OCI-LY7 (cell line): ENCODE results near the gene FBXO9. TPM values are rescaled to one million over a fixed set of nuclear protein-coding genes. Genes with fewer than 3 reads are reported as not detected.

Experiments
- BruUV-seq: library from RNA; stranded (reverse); fragments of 400-500 nt; replicated peaks from 2 replicates; lab custom pipeline; 2021; lab: Mats Ljungman, UMichigan
- CTCF ChIA-PET: fragments of 300-600 bp; sonication (Branson Sonifier 250); formaldehyde crosslinking; loops from one replicate; lab custom pipeline; 2022; ENCODE audit warnings: antibody characterized with exemption; ENCODE audit not compliant: unreplicated experiment; lab: Charles Lee
- POLR2A ChIA-PET: fragments of 300-600 bp; sonication (Branson Sonifier 250); formaldehyde crosslinking; loops from one replicate; lab custom pipeline; 2022; ENCODE audit warnings: antibody characterized with exemption; lab: Charles Lee
- DNase-seq: peaks from one replicate; pipeline ENCODE4 v3.0.0-alpha.2; 2015; ENCODE audit warnings: low spot score
- H2AFZ ChIP-seq: fragments of 200-600 bp; sonication (generic), shearing (Covaris generic); 2 replicates; pipeline ENCODE4 v1.6.1; 2014; ENCODE audit warnings: mild to moderate bottlenecking, antibody characterized with exemption, low read length, moderate library complexity
- H3K27ac ChIP-seq: fragments of 200-600 bp; sonication (generic); 2 replicates; pipeline ENCODE4 v1.5.1; 2014; ENCODE audit warnings: mixed run types, low read depth, mild to moderate bottlenecking, moderate library complexity, low read length, inconsistent platforms; ENCODE audit not compliant: poor library complexity, severe bottlenecking
- H3K36me3 ChIP-seq: fragments of 200-600 bp; sonication (generic); 2 replicates; pipeline ENCODE4 v1.6.1; 2014; ENCODE audit warnings: mild to moderate bottlenecking, antibody characterized with exemption, low read length, moderate library complexity, mixed read lengths; ENCODE audit not compliant: insufficient read depth
- H3K4me1 ChIP-seq: fragments of 200-600 bp; sonication (generic); 2 replicates; pipeline ENCODE4 v1.5.1; 2014; ENCODE audit warnings: mild to moderate bottlenecking, low read length; ENCODE audit not compliant: insufficient read depth, poor library complexity, severe bottlenecking
- H3K4me2 ChIP-seq: fragments of 200-600 bp; sonication (generic); 2 replicates; pipeline ENCODE4 v1.6.1; 2014; ENCODE audit warnings: mild to moderate bottlenecking, low read length
- H3K4me3 ChIP-seq: fragments of 200-600 bp; sonication (generic); 2 replicates; pipeline ENCODE4 v1.5.1; 2014; ENCODE audit warnings: mild to moderate bottlenecking, low read depth, low read length; ENCODE audit not compliant: poor library complexity, severe bottlenecking
- H3K79me2 ChIP-seq: fragments of 200-600 bp; sonication (generic); 2 replicates; pipeline ENCODE4 v1.6.1; 2016; ENCODE audit warnings: low read depth, mild to moderate bottlenecking, low read length, moderate library complexity, mixed read lengths; ENCODE audit not compliant: insufficient read depth
- H3K9me2 ChIP-seq: fragments of 200-600 bp; sonication (generic); 2 replicates; pipeline ENCODE4 v1.6.1; 2016; ENCODE audit warnings: mild to moderate bottlenecking, low read length, mixed read lengths; ENCODE audit not compliant: insufficient read depth
- H3K9me3 ChIP-seq: fragments of 200-600 bp; sonication (generic); 2 replicates; pipeline ENCODE4 v1.6.1; 2014; ENCODE audit warnings: mild to moderate bottlenecking, mixed run types, low read length, mixed read lengths
- H4K20me1 ChIP-seq: fragments of 200-600 bp; sonication (generic); 2 replicates; pipeline ENCODE4 v1.6.1; 2014; ENCODE audit warnings: mild to moderate bottlenecking, antibody characterized with exemption, low read length, moderate library complexity, mixed read lengths; ENCODE audit not compliant: insufficient read depth
- CTCF ChIP-seq: fragments of 200-600 bp; sonication (generic); conservative IDR thresholded peaks from 2 replicates; pipeline ENCODE4 v1.5.1; 2014; ENCODE audit warnings: mild to moderate bottlenecking, antibody characterized with exemption, low read length, moderate library complexity, mixed read lengths
- EZH2phosphoT487 ChIP-seq: fragments of 200-600 bp; sonication (generic); IDR thresholded peaks from 2 replicates; pipeline ENCODE4 v1.6.1; 2018; ENCODE audit warnings: low read depth, borderline replicate concordance, mild to moderate bottlenecking, mixed run types, antibody characterized with exemption, low read length, moderate library complexity, mixed read lengths
- intact Hi-C: fragments of 100-400 bp; cut with micrococcal nuclease; formaldehyde crosslinking; loops from one replicate; pipeline ENCODE4 v1.10.0; 2022; ENCODE audit not compliant: unreplicated experiment
- total RNA-seq, 2 experiments: library from RNA; depleted of rRNA in 1 of 2; stranded (reverse); fragments of >200 nt in 1 of 2; shearing (Covaris generic) in 1 of 2; gene quantifications; 2 replicates each; pipeline ENCODE4 v1.2.3, GENCODE V29; 2014 to 2022

The FBXO9 gene
- total RNA-seq, 2 experiments from 2014 or later, result 23.5 to 67.7 TPM

GRCh38 chr6:53029257-53029656, 35.9 kb upstream of the FBXO9 start:
- no TSS peak for BruUV-seq

GRCh38 chr6:53029761-53030160, 35.4 kb upstream of the FBXO9 start:
- BruUV-seq, result no TSS peak
- Histone ChIP-seq H3K9me2 (no peaks in the 10 kb centered on the region), H3K79me2 (no peaks in the 10 kb centered on the region), H2AFZ (no peak overlapping the region), H3K4me3 (no peak overlapping the region), H3K9me3 (no peaks in the 10 kb centered on the region), H3K4me2 (no peak overlapping the region), H3K4me1 (no peaks in the 10 kb centered on the region), H3K27ac (no peak overlapping the region), H4K20me1 (no peaks in the 10 kb centered on the region), H3K36me3 (peaks cover 24% of the 10 kb centered on the region; the same call in 1 of the 2 replicates)
- ChIA-PET CTCF (no interaction called here), POLR2A (interaction anchor here (0.7 to 1.6 kb wide), 3 partner anchors 25 to 572 kb away, joined by 3 to 4 read pairs (median 3); no protein-coding TSS in a partner anchor)
- intact Hi-C loops, result no loop called here
- no peak for DNase-seq
- TF ChIP-seq CTCF, result no peak
- no peak for TF ChIP-seq EZH2phosphoT487

More at GRCh38 chr6:53029257-53029656, 35.9 kb upstream of the FBXO9 start:
- ChIA-PET POLR2A (no interaction called here), CTCF (no interaction called here)
- no peak for DNase-seq
- Histone ChIP-seq H4K20me1 (no peaks in the 10 kb centered on the region), H3K79me2 (no peaks in the 10 kb centered on the region), H3K4me2 (no peak overlapping the region), H3K27ac (no peak overlapping the region), H3K9me3 (no peaks in the 10 kb centered on the region), H3K4me1 (no peaks in the 10 kb centered on the region), H3K4me3 (no peak overlapping the region), H2AFZ (no peak overlapping the region), H3K9me2 (no peaks in the 10 kb centered on the region), H3K36me3 (peaks cover 24% of the 10 kb centered on the region; the same call in 1 of the 2 replicates)
- TF ChIP-seq EZH2phosphoT487, result no peak
- no peak for TF ChIP-seq CTCF
- intact Hi-C loops, result no loop called here

GRCh38 chr6:53031281-53031680, 33.9 kb upstream of the FBXO9 start:
- Histone ChIP-seq H4K20me1 (no peaks in the 10 kb centered on the region), H3K9me3 (no peaks in the 10 kb centered on the region), H3K9me2 (no peaks in the 10 kb centered on the region), H3K27ac (no peak overlapping the region), H3K4me3 (no peak overlapping the region), H2AFZ (no peak overlapping the region), H3K79me2 (no peaks in the 10 kb centered on the region), H3K4me2 (no peak overlapping the region), H3K36me3 (peaks cover 24% of the 10 kb centered on the region; the same call in 1 of the 2 replicates), H3K4me1 (no peaks in the 10 kb centered on the region)
- DNase-seq, result no peak
- POLR2A ChIA-PET, result interaction anchor here (0.6 to 1.6 kb wide), 3 partner anchors 17 to 48 kb away, joined by 3 to 4 read pairs (median 3); no protein-coding TSS in a partner anchor
- intact Hi-C loops, result no loop called here
- TF ChIP-seq CTCF (no peak), EZH2phosphoT487 (no peak)
- CTCF ChIA-PET, result no interaction called here
- BruUV-seq, result no TSS peak
